ENCODE results near the gene TMEM74B.

GRCh38 chr20:1131354-1131753 is 53.4 kb downstream of the TMEM74B start:
- TF ChIP-seq FOSL1 (IDR thresholded peaks at IDR 0.05; ENCODE audit: insufficient read depth, low read depth, low read length) (no peak), KDM5A (IDR thresholded peaks at IDR 0.05; ENCODE audit: low read length) (no peak), CTCF (IDR thresholded peaks at IDR 0.05; ENCODE audit: control extremely low read depth in 1 of 3, insufficient read depth in 1 of 3, low read depth in 1 of 3, low read length in 3 of 3) (no peak), GABPA (IDR thresholded peaks at IDR 0.05; ENCODE audit: borderline replicate concordance, insufficient read depth, low read length) (no peak), CBX5 (IDR thresholded peaks at IDR 0.05; ENCODE audit: low read depth, low read length) (no peak), ZNF274 (IDR thresholded peaks at IDR 0.05; ENCODE audit: borderline replicate concordance, extremely low read depth, low read length) (no peak), ATF3 (IDR thresholded peaks at IDR 0.05; ENCODE audit: insufficient read depth, low read depth, low read length) (no peak), POLR2AphosphoS5 (IDR thresholded peaks at IDR 0.05; ENCODE audit: low read depth, low read length) (no peak), RAD21 (IDR thresholded peaks at IDR 0.05 in 1 of 2, conservative IDR thresholded peaks at IDR 0.05 in 1 of 2; ENCODE audit: low read depth in 2 of 2, low read length in 2 of 2) (no peak), SP1 (IDR thresholded peaks at IDR 0.05; ENCODE audit: low read depth, low read length) (no peak)
